A673 (cell line): ENCODE results near the gene METTL23. TPM values are rescaled to one million over a fixed set of nuclear protein-coding genes. Genes with fewer than 3 reads are reported as not detected.

Experiments
- BruUV-seq: library from RNA; stranded (reverse); fragments of 400-500 nt; replicated peaks from 2 replicates; lab custom pipeline; 2021; lab: Mats Ljungman, UMichigan
- CTCF ChIA-PET: fragments of 300-600 bp; sonication (Branson Sonifier 250); formaldehyde crosslinking; loops from one replicate; lab custom pipeline; 2022; ENCODE audit warnings: antibody characterized with exemption; lab: Charles Lee
- POLR2A ChIA-PET: fragments of 300-600 bp; sonication (Branson Sonifier 250); formaldehyde crosslinking; loops from one replicate; lab custom pipeline; 2022; ENCODE audit warnings: antibody characterized with exemption; ENCODE audit not compliant: low non-redundant PET; lab: Charles Lee
- DNase-seq: peaks from one replicate; pipeline ENCODE4 v3.0.0-alpha.2; 2015; ENCODE audit warnings: low spot score
- H3K27ac ChIP-seq: fragments of 200-600 bp; sonication (generic); 2 replicates; pipeline ENCODE4 v1.5.1; 2016; ENCODE audit warnings: mixed run types, low read depth, mild to moderate bottlenecking, mixed read lengths, antibody characterized with exemption, low read length; ENCODE audit not compliant: poor library complexity, severe bottlenecking
- H3K27me3 ChIP-seq: fragments of 200-600 bp; sonication (generic); replicated peaks from 2 replicates; pipeline ENCODE4 v1.6.1; 2017; ENCODE audit warnings: mixed run types, low read depth, mild to moderate bottlenecking, mixed read lengths, antibody characterized with exemption, low read length; ENCODE audit not compliant: insufficient read depth, poor library complexity
- H3K36me3 ChIP-seq: fragments of 200-600 bp; sonication (generic); 2 replicates; pipeline ENCODE4 v1.6.1; 2016; ENCODE audit warnings: mixed run types, mild to moderate bottlenecking, mixed read lengths, antibody characterized with exemption, low read length; ENCODE audit not compliant: insufficient read depth, poor library complexity, severe bottlenecking
- H3K4me1 ChIP-seq: fragments of 200-600 bp; sonication (generic); 2 replicates; pipeline ENCODE4 v1.6.1; 2017; ENCODE audit warnings: mixed run types, mild to moderate bottlenecking, mixed read lengths, antibody characterized with exemption, low read length; ENCODE audit not compliant: insufficient read depth, poor library complexity, severe bottlenecking
- H3K4me3 ChIP-seq: fragments of 200-600 bp; sonication (generic); 2 replicates; pipeline ENCODE4 v1.5.1; 2016; ENCODE audit warnings: low read depth, mixed run types, mild to moderate bottlenecking, mixed read lengths, low read length; ENCODE audit not compliant: poor library complexity, severe bottlenecking
- H3K9me3 ChIP-seq: fragments of 200-600 bp; sonication (generic); 2 replicates; pipeline ENCODE4 v1.6.1; 2016; ENCODE audit warnings: mixed run types, low read depth, mild to moderate bottlenecking, mixed read lengths, antibody characterized with exemption, low read length; ENCODE audit not compliant: poor library complexity, severe bottlenecking
- EZH2 ChIP-seq: fragments of 200-600 bp; sonication (generic); IDR thresholded peaks from 2 replicates; pipeline ENCODE4 v1.6.1; 2017; ENCODE audit warnings: borderline replicate concordance, low read depth, mild to moderate bottlenecking, mixed read lengths, antibody characterized with exemption, low read length; ENCODE audit not compliant: poor library complexity, severe bottlenecking
- intact Hi-C: fragments of 100-400 bp; cut with micrococcal nuclease; formaldehyde crosslinking; loops from one replicate; pipeline ENCODE4 v1.10.0; 2022; ENCODE audit not compliant: unreplicated experiment
- total RNA-seq: library from RNA; stranded (reverse); gene quantifications from 2 replicates; pipeline ENCODE4 v1.2.3, GENCODE V29; 2021
- TF ChIP-seq, protein P1 (sequence below): fragments of 300-800, 200-600 bp; sonication (generic); conservative IDR thresholded peaks from 2 replicates; pipeline ENCODE4 v1.5.1; 2017; ENCODE audit warnings: low read depth, mild to moderate bottlenecking, antibody characterized with exemption, low read length, moderate library complexity, mixed read lengths

METTL23 gene
- total RNA-seq, 1 experiment from 2014 or later = 42.4 TPM

- Histone ChIP-seq H3K36me3 (peaks cover 6% of the 10 kb centered on the region), H3K9me3 (no peaks in the 10 kb centered on the region), H3K4me1 (no peaks in the 10 kb centered on the region), H3K27ac (no peak overlapping the region), H3K4me3 (no peak overlapping the region), H3K27me3 (no peaks in the 10 kb centered on the region)
- no peak for DNase-seq
- ChIA-PET CTCF (no interaction called here), POLR2A (no interaction called here)
- intact Hi-C loops = no loop called here
- BruUV-seq = no TSS peak
- TF ChIP-seq, protein P1, sequence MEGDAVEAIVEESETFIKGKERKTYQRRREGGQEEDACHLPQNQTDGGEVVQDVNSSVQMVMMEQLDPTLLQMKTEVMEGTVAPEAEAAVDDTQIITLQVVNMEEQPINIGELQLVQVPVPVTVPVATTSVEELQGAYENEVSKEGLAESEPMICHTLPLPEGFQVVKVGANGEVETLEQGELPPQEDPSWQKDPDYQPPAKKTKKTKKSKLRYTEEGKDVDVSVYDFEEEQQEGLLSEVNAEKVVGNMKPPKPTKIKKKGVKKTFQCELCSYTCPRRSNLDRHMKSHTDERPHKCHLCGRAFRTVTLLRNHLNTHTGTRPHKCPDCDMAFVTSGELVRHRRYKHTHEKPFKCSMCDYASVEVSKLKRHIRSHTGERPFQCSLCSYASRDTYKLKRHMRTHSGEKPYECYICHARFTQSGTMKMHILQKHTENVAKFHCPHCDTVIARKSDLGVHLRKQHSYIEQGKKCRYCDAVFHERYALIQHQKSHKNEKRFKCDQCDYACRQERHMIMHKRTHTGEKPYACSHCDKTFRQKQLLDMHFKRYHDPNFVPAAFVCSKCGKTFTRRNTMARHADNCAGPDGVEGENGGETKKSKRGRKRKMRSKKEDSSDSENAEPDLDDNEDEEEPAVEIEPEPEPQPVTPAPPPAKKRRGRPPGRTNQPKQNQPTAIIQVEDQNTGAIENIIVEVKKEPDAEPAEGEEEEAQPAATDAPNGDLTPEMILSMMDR = no peak
- TF ChIP-seq EZH2 = no peak
Observed at GRCh38 chr17:76685366-76685765, 41.3 kb upstream of the METTL23 start.

DNA sequence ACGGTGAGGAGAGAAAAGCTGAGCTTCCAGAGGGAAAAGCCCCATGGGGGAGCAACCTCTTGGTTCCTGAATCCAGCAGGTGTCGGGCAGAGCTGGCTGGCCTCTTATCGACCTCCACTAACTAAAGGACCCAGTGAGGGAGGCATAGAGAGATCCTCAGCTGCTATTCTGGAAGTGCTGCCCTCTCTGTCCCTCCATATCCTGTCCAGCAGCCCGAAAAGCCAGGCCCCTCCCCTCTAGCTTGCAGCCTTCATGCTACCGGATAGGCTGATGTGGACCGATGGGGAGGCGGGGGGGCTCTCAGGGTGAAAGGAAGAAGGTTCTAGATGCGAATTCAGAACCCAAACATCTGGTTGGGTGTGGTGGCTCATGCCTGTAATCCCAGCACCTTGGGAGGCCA lies 40.8 kb upstream of the METTL23 start:
- Histone ChIP-seq H3K27me3 (no peaks in the 10 kb centered on the region), H3K9me3 (no peaks in the 10 kb centered on the region), H3K27ac (no peak overlapping the region), H3K4me3 (no peak overlapping the region), H3K36me3 (peaks cover 6% of the 10 kb centered on the region), H3K4me1 (no peaks in the 10 kb centered on the region)
- no peak for DNase-seq
- ChIA-PET CTCF (no interaction called here), POLR2A (no interaction called here)
- TF ChIP-seq EZH2 = no peak
- TF ChIP-seq, protein P1 = no peak
- intact Hi-C loops = no loop called here
- BruUV-seq = no TSS peak

- POLR2A ChIA-PET = no interaction called here
- H3K27me3 ChIP-seq = no peaks in the 10 kb centered on the region
- no peak for DNase-seq
- no peaks in the 10 kb centered on the region for H3K4me1 ChIP-seq
- BruUV-seq = no TSS peak
- H3K4me3 ChIP-seq = no peak overlapping the region
- TF ChIP-seq, protein P1 = no peak
- TF ChIP-seq EZH2 = no peak
- intact Hi-C loops = no loop called here
- no peaks in the 10 kb centered on the region for H3K9me3 ChIP-seq
- H3K27ac ChIP-seq = no peak overlapping the region
- H3K36me3 ChIP-seq = peaks cover 6% of the 10 kb centered on the region
- CTCF ChIA-PET = no interaction called here
Observed at GRCh38 chr17:76686538-76687297, 39.9 kb upstream of the METTL23 start.
